Heart left ventricle (tissue), 16 donors: ENCODE measurements around the gene NDRG4. TPM values are rescaled to one million over a fixed set of nuclear protein-coding genes. Genes with fewer than 3 reads are reported as not detected.
A peak's percentile ranks its signal among the peaks of the same experiment; 100 is the strongest.

Experiments used
- ATAC-seq, 4 donors: fragments of 200-7000 bp; cut with Tn5 transposase; one replicate each; pipeline ENCODE4 v1.9.1; 2020 to 2022; ENCODE audit warnings: moderate library complexity in 4 of 4, mild to moderate bottlenecking in 3 of 4, moderate number of reproducible peaks in 1 of 4
- DNase-seq, 5 donors: peaks; one replicate each; pipeline ENCODE4 v3.0.0-alpha.2; 2020
- H3K27ac ChIP-seq, 12 donors: fragments of 200-600 bp; sonication (generic) in 4 of 12; one replicate each; pipeline versions ENCODE4 v1.5.0 to v1.8.0; 2016 to 2022; ENCODE audit warnings: mild to moderate bottlenecking in 2 of 12
- H3K27me3 ChIP-seq, 9 donors: fragments of 200-600 bp; sonication (generic) in 2 of 9; one replicate each; pipeline versions ENCODE4 v1.5.1 to v1.8.0; 2016 to 2022; ENCODE audit warnings: mild to moderate bottlenecking in 3 of 9
- H3K36me3 ChIP-seq, 9 donors: fragments of 200-600 bp; sonication (generic) in 2 of 9; one replicate each; pipeline versions ENCODE4 v1.5.0 to v1.8.0; 2018 to 2022; ENCODE audit warnings: mild to moderate bottlenecking in 2 of 9
- H3K4me1 ChIP-seq, 12 donors: fragments of 200-600 bp; sonication (generic) in 4 of 12; one replicate each; pipeline versions ENCODE4 v1.5.0 to v1.8.0; 2016 to 2022; ENCODE audit warnings: mild to moderate bottlenecking in 3 of 12
- H3K4me3 ChIP-seq, 12 donors: fragments of 200-600 bp; sonication (generic) in 4 of 12; one replicate each; pipeline versions ENCODE4 v1.5.0 to v1.8.0; 2017 to 2022; ENCODE audit warnings: mild to moderate bottlenecking in 9 of 12, moderate library complexity in 4 of 12
- H3K9me3 ChIP-seq, 12 donors: fragments of 200-600 bp; sonication (generic) in 4 of 12; one replicate each; pipeline versions ENCODE4 v1.5.0 to v1.8.0; 2016 to 2022; ENCODE audit warnings: mild to moderate bottlenecking in 1 of 12
- CTCF ChIP-seq, 12 donors: fragments of 200-600 bp; sonication (generic) in 4 of 12; IDR thresholded peaks; one replicate each; pipeline versions ENCODE4 v1.5.0 to v1.8.0; 2018 to 2022; ENCODE audit warnings: antibody characterized with exemption in 12 of 12, mild to moderate bottlenecking in 5 of 12
- POLR2A ChIP-seq, 2 donors: fragments of 450-650 bp; IDR thresholded peaks; one replicate each; pipeline ENCODE4 v1.6.1; 2017; ENCODE audit warnings: antibody characterized with exemption in 2 of 2, mild to moderate bottlenecking in 2 of 2, moderate library complexity in 2 of 2
- WGBS, 4 donors: extraction: QIAGEN DNeasy Blood & Tissue Kit in 2 of 4; methylation state at CpG; one replicate each; pipeline versions ENCODE4 v1.1.5 to v1.1.7; 2013 to 2018; 5-methylcytosine and 5-hydroxymethylcytosine counted together
- intact Hi-C, 10 donors: fragments of 100-400 bp; cut with DNase I; formaldehyde crosslinking; loops; one replicate each; pipeline versions ENCODE4 v1.11.1 to v1.14.2; 2022
- polyA plus RNA-seq, 2 donors: library from polyadenylated mRNA; stranded (reverse); fragments of 200-250 nt; gene quantifications; one replicate each; pipeline ENCODE4 v1.2.3, GENCODE V29; 2013
- total RNA-seq, 9 donors: library from RNA; depleted of rRNA in 2 of 9; stranded (reverse); fragments of >200 nt in 2 of 9; fragmentation: NEBNext Ultra II Directional in 3 of 9; extraction: Animal tissue kit (Norgen Biotek cat#: 25700) in 3 of 9; gene quantifications; one replicate each; pipeline versions ENCODE4 v1.1.0 to v1.2.4, GENCODE V29; 2016 to 2023
- donor health status: ischemic (EF 13 %, LVEDD 7.1; RV severe dilation, severe dysfunction).
- donor health status: healthy with polysubstance abuse.
- donor health status: DM: no; HTN: yes; CAD: no.
- donor health status: DM: no; HTN: no; CAD: no.
- donor health status: ischemic (EF 25% LVEDD 6.9; RV normal size, moderate dysfunction).
- donor health status: ischemic (EF 25% LVEDD 5.7; RV mildly dilated, moderate dysfunction).
- donor health status: healthy.
- donor health status: DM: yes; HTN: yes; CAD: no.
- donor health status: ischemic (EF 35%, LVEDD 5.7; RV mildly dilated, moderate dysfunction).
- donor health status: nonischemic (EF 11% LVEDD 7.7; RV severe dilation, severe dysfunction).
- donor health status: DM: yes; HTN: yes; CAD: no.
- donor health status: PGD.
- donor health status: ischemic (EF 29% LVEDD 5.4; RV normal size, mild dysfunction).
- donor health status: nonischemic (EF 23%, LVEDD 6.1; RV moderate dilation, normal function).

The NDRG4 gene
- total and polyA plus RNA-seq, 11 donors: 294 to 1,429 (median 742) TPM

- H3K36me3 ChIP-seq: peaks cover 0 to 79% (median 33%) of the 10 kb centered on the region in 9 donors
- TF ChIP-seq POLR2A (IDR thresholded peaks at IDR 0.05) (no peak), CTCF (IDR thresholded peaks at IDR 0.05) (no peak)
- intact Hi-C loops: no loop called here
- ATAC-seq (no peak), DNase-seq (no peak)
- peaks cover 0 to 14% (median 0%) of the 10 kb centered on the region in 12 donors for H3K4me1 ChIP-seq
- no peaks in the 10 kb centered on the region for H3K27me3 ChIP-seq
- 86 to 92% (median 92%) methylated on average over 11 to 14 of the region's 14 CpGs for WGBS, 4 donors
- no peak overlapping the region for H3K4me3 ChIP-seq
- H3K27ac ChIP-seq: peak overlapping the region in 1 of 12 donors; percentile 16
- H3K9me3 ChIP-seq: no peaks in the 10 kb centered on the region
These were observed 8.2 kb downstream of the NDRG4 start for GRCh38 chr16:58507963-58508670.

- peak overlapping the region in 1 of 12 donors; percentile 8 for H3K27ac ChIP-seq
These were observed 8.8 kb downstream of the NDRG4 start for GRCh38 chr16:58508671-58509251.

GRCh38 chr16:58509256-58510096 is 9.5 kb downstream of the NDRG4 start:
- no peaks in the 10 kb centered on the region for H3K27me3 ChIP-seq
- no peaks in the 10 kb centered on the region for H3K9me3 ChIP-seq
- no peak overlapping the region for H3K4me3 ChIP-seq
- WGBS, 4 donors: 83 to 100% (median 92%) methylated on average over 3 to 9 of the region's 9 CpGs
- DNase-seq (no peak), ATAC-seq (no peak)
- intact Hi-C loops: loop anchor here in 7 of 10 donors (5.0 to 10.0 kb wide), 7 partner anchors 115 to 248 kb away; partner anchors contain the start of gene CNOT1 (in 3 of the 7)
- TF ChIP-seq POLR2A (IDR thresholded peaks at IDR 0.05) (no peak), CTCF (IDR thresholded peaks at IDR 0.05) (no peak)
- H3K4me1 ChIP-seq: peaks cover 0 to 17% (median 3%) of the 10 kb centered on the region in 12 donors
- peaks cover 0 to 73% (median 27%) of the 10 kb centered on the region in 9 donors for H3K36me3 ChIP-seq
- peak overlapping the region in 1 of 12 donors; percentile 8 for H3K27ac ChIP-seq

More at GRCh38 chr16:58508671-58509251, 8.8 kb downstream of the NDRG4 start:
- peaks cover 0 to 14% (median 0%) of the 10 kb centered on the region in 12 donors for H3K4me1 ChIP-seq
- ATAC-seq: no peak
- H3K9me3 ChIP-seq: no peaks in the 10 kb centered on the region
- peaks cover 0 to 79% (median 33%) of the 10 kb centered on the region in 9 donors for H3K36me3 ChIP-seq
- intact Hi-C loops: no loop called here
- 72 to 96% (median 90%) methylated on average over 3 to 5 of the region's 5 CpGs for WGBS, 4 donors
- DNase-seq: no peak
- no peak overlapping the region for H3K4me3 ChIP-seq
- H3K27me3 ChIP-seq: no peaks in the 10 kb centered on the region
- no peak for TF ChIP-seq POLR2A (IDR thresholded peaks at IDR 0.05)
- no peak for TF ChIP-seq CTCF (IDR thresholded peaks at IDR 0.05)
